HG03159 (cell line): ENCODE results near the gene MTSS2.

Experiments
- ATAC-seq: cut with Tn5 transposase; IDR thresholded peaks from one replicate; pipeline ENCODE4 v1.9.1; 2021; ENCODE audit warnings: mild to moderate bottlenecking, moderate library complexity; ENCODE audit not compliant: unreplicated experiment

The MTSS2 gene

GRCh38 chr16:70685938-70686375 lies at the start of gene MTSS2:
TSS of gene MTSS2 (minus strand) at chr16:70686053. CDS start at chr16:70685791, 262 bp downstream.
- ATAC-seq, result no peak

GRCh38 chr16:70735141-70735979 lies 49.5 kb upstream of the MTSS2 start:
- ATAC-seq, result no peak

GRCh38 chr16:70734522-70735095 lies 48.8 kb upstream of the MTSS2 start:
- ATAC-seq, result no peak

- no peak for ATAC-seq
Observed at GRCh38 chr16:70730944-70731343, 45.1 kb upstream of the MTSS2 start.

- no peak for ATAC-seq
Observed at GRCh38 chr16:70730031-70730430, 44.2 kb upstream of the MTSS2 start.

- ATAC-seq, result no peak
Observed at GRCh38 chr16:70729292-70729691, 43.4 kb upstream of the MTSS2 start.

GRCh38 chr16:70728150-70728549 lies 42.3 kb upstream of the MTSS2 start:
- no peak for ATAC-seq

- ATAC-seq, result no peak
Observed at GRCh38 chr16:70726892-70727361, 41.1 kb upstream of the MTSS2 start.

GRCh38 chr16:70725912-70726828 lies 40.3 kb upstream of the MTSS2 start:
- no peak for ATAC-seq

- no peak for ATAC-seq
Observed at GRCh38 chr16:70725024-70725911, 39.4 kb upstream of the MTSS2 start.

GRCh38 chr16:70724146-70725023 lies 38.5 kb upstream of the MTSS2 start:
- ATAC-seq, result no peak

GRCh38 chr16:70723740-70724145 lies 37.9 kb upstream of the MTSS2 start:
- no peak for ATAC-seq

- no peak for ATAC-seq
Observed at GRCh38 chr16:70721202-70721963, 35.5 kb upstream of the MTSS2 start.

- ATAC-seq, result no peak
Observed at GRCh38 chr16:70720425-70721201, 34.8 kb upstream of the MTSS2 start.

- no peak for ATAC-seq
Observed at GRCh38 chr16:70717065-70717464, 31.2 kb upstream of the MTSS2 start.

GRCh38 chr16:70715860-70716357 lies 30.1 kb upstream of the MTSS2 start:
- ATAC-seq, result no peak

GRCh38 chr16:70715055-70715858 lies 29.4 kb upstream of the MTSS2 start:
- no peak for ATAC-seq
